ENCODE measurements around the gene SNX5.

DNA sequence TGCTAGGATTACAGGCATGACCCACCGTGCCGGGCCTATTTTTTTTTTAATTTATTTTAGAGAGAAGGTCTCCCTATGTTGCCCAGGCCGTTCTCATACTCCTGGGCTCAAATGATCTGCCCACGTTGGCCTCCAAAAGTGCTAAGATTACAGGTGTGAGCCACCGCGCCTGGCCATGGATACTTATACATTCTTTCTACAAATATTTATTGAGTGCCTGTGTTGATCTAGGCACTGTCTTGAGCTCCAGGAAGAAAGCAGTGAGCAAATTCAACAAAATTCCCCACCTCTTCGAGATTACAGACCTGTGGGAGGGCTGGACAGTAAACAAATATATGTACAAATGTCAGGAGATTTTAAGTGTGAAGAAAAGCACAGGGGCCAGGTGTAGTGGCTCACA is 38.1 kb upstream of the SNX5 start:
- no peak for TF ChIP-seq CTCF (IDR thresholded peaks at IDR 0.05)
- TF ChIP-seq EZH2 (IDR thresholded peaks at IDR 0.05; ENCODE audit: borderline replicate concordance, insufficient read depth, low read depth, low read length, poor library complexity, severe bottlenecking) = no peak
